ENCODE data around the gene GFM1. TPM values are rescaled to one million over a fixed set of nuclear protein-coding genes. Genes with fewer than 3 reads are reported as not detected.

The GFM1 gene
- total RNA-seq, 1 donor from 2014 or later = 44.5 TPM

- no peaks in the 10 kb centered on the region for H3K9me3 Mint-ChIP-seq
- no peak overlapping the region for H3K4me3 Mint-ChIP-seq
- TF ChIP-seq, protein P1, sequence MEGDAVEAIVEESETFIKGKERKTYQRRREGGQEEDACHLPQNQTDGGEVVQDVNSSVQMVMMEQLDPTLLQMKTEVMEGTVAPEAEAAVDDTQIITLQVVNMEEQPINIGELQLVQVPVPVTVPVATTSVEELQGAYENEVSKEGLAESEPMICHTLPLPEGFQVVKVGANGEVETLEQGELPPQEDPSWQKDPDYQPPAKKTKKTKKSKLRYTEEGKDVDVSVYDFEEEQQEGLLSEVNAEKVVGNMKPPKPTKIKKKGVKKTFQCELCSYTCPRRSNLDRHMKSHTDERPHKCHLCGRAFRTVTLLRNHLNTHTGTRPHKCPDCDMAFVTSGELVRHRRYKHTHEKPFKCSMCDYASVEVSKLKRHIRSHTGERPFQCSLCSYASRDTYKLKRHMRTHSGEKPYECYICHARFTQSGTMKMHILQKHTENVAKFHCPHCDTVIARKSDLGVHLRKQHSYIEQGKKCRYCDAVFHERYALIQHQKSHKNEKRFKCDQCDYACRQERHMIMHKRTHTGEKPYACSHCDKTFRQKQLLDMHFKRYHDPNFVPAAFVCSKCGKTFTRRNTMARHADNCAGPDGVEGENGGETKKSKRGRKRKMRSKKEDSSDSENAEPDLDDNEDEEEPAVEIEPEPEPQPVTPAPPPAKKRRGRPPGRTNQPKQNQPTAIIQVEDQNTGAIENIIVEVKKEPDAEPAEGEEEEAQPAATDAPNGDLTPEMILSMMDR (conservative IDR thresholded peaks at IDR 0.05) = no peak
- no peak for DNase-seq (ENCODE audit: extremely low spot score, unreplicated experiment)
- peaks cover 19% of the 10 kb centered on the region for H3K36me3 Mint-ChIP-seq
- H3K27ac Mint-ChIP-seq = no peak overlapping the region
- H3K4me1 Mint-ChIP-seq (ENCODE audit: unreplicated experiment) = no peaks in the 10 kb centered on the region
- H3K27me3 Mint-ChIP-seq = no peaks in the 10 kb centered on the region
Observed at GRCh38 chr3:158651192-158651591, 6.9 kb downstream of the GFM1 start.

GRCh38 chr3:158652463-158652862 is 8.1 kb downstream of the GFM1 start:
- no peaks in the 10 kb centered on the region for H3K9me3 Mint-ChIP-seq
- H3K4me1 Mint-ChIP-seq (ENCODE audit: unreplicated experiment) = no peaks in the 10 kb centered on the region
- TF ChIP-seq, protein P1 (conservative IDR thresholded peaks at IDR 0.05) = no peak
- H3K27me3 Mint-ChIP-seq = no peaks in the 10 kb centered on the region
- DNase-seq (ENCODE audit: extremely low spot score, unreplicated experiment) = no peak
- H3K4me3 Mint-ChIP-seq = no peak overlapping the region
- H3K27ac Mint-ChIP-seq = no peak overlapping the region
- H3K36me3 Mint-ChIP-seq = peaks cover 20% of the 10 kb centered on the region

DNA sequence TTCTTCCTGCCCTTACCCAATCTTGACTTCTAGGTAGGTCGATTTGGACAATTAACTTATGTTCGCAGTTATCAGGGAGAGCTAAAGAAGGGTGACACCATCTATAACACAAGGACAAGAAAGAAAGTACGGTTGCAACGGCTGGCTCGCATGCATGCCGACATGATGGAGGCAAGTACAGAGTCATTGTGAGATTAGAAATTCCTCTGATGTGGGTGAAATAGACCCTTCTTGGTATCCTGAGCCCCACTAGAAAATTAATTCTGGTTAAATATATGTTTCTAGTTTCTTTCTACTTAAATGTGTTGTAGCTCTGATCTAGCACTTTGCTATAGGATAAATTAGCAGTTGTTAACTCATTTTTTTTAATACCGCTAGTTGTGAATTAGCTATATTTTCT is 14.6 kb downstream of the GFM1 start:
- TF ChIP-seq, protein P1 (conservative IDR thresholded peaks at IDR 0.05) = no peak
- no peaks in the 10 kb centered on the region for H3K27me3 Mint-ChIP-seq
- DNase-seq (ENCODE audit: extremely low spot score, unreplicated experiment) = no peak
- peaks cover 5% of the 10 kb centered on the region for H3K4me1 Mint-ChIP-seq (ENCODE audit: unreplicated experiment)
- no peak overlapping the region for H3K4me3 Mint-ChIP-seq
- H3K9me3 Mint-ChIP-seq = no peaks in the 10 kb centered on the region
- no peak overlapping the region for H3K27ac Mint-ChIP-seq
- peaks cover 11% of the 10 kb centered on the region for H3K36me3 Mint-ChIP-seq

DNA sequence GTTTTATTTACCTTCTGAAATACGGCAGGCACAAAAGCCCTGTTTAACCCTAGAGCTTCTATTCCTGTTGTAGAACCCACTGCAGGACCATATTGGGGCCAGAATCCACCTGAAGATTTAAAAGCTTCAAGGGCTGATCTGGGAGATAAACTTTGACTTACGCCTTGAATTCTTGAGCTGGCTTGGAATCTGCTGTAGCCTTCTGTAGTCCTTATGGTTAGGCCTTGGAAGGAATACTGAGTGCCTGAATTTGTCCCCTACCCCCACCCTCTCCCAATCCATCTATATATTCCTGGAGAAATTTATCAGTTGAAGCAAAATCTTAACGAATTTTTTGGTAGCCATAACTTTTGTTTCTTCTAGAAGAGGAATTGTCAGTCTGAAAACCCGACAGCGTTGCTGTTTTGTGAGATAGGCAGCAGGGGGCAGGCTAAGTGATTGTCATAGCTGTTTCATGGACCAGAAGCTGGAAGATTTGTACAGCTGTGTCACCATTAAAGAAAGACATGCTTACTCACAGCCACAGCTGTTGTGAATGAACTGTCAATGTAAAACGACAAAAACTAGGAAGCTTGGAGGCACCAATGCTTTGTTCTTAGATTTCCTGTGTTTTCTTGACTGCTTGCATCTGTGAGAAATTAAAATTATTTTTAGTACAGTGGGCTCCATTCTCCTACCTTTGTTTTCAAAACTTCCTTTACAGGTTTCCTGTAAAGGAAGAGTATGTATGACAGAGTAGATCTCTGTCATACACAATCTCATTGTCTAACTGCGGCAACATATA is 15.3 kb downstream of the GFM1 start:
- Mint-ChIP-seq H3K4me3 (no peak overlapping the region), H3K36me3 (peaks cover 16% of the 10 kb centered on the region), H3K9me3 (no peaks in the 10 kb centered on the region), H3K27me3 (no peaks in the 10 kb centered on the region), H3K27ac (no peak overlapping the region), H3K4me1 (ENCODE audit: unreplicated experiment) (peaks cover 5% of the 10 kb centered on the region)
- TF ChIP-seq, protein P1 (conservative IDR thresholded peaks at IDR 0.05) = peak; percentile 79
- no peak for DNase-seq (ENCODE audit: extremely low spot score, unreplicated experiment)

- H3K4me1 Mint-ChIP-seq (ENCODE audit: unreplicated experiment) = peaks cover 5% of the 10 kb centered on the region
- TF ChIP-seq, protein P1 (conservative IDR thresholded peaks at IDR 0.05) = no peak
- H3K36me3 Mint-ChIP-seq = peaks cover 21% of the 10 kb centered on the region
- no peak overlapping the region for H3K27ac Mint-ChIP-seq
- no peaks in the 10 kb centered on the region for H3K9me3 Mint-ChIP-seq
- no peak for DNase-seq (ENCODE audit: extremely low spot score, unreplicated experiment)
- H3K4me3 Mint-ChIP-seq = no peak overlapping the region
- H3K27me3 Mint-ChIP-seq = no peaks in the 10 kb centered on the region
Observed at GRCh38 chr3:158660711-158661110, 16.4 kb downstream of the GFM1 start.
